Right renal pelvis (tissue), 4 donors: ENCODE measurements around the gene ZNF735. TPM values are rescaled to one million over a fixed set of nuclear protein-coding genes. Genes with fewer than 3 reads are reported as not detected.

Source experiments
- polyA plus RNA-seq, 4 donors: library from polyadenylated mRNA; unstranded; fragments of 120-200 nt; gene quantifications; one replicate each; pipeline ENCODE4 v1.2.1, GENCODE V29; 2013; ENCODE audit not compliant: insufficient read length in 4 of 4

The ZNF735 gene
- polyA plus RNA-seq, 4 donors = not detected

Other genes with a start within 250 kb of the ZNF735 start
- under 1 TPM in 1 of 4 donors, not detected in 3; 0.06 TPM for gene ZNF722, start 208.4 kb upstream of the ZNF735 start, polyA plus RNA-seq
- gene ZNF727, start 161.8 kb upstream of the ZNF735 start, polyA plus RNA-seq = under 1 TPM in 1 of 4 donors, not detected in 3; 0.58 TPM
- not detected for gene ZNF679, start 21.3 kb downstream of the ZNF735 start, polyA plus RNA-seq
- 10 to 100 TPM; 12.8 to 21.3 (median 17.6) TPM for gene ZNF736, start 106.8 kb downstream of the ZNF735 start, polyA plus RNA-seq